Thoracic aorta (tissue), 2 donors: ENCODE results near the gene C11orf68. TPM values are rescaled to one million over a fixed set of nuclear protein-coding genes. Genes with fewer than 3 reads are reported as not detected.
"Not testable (repeated sequence)": the region's sequence is repeated elsewhere in the genome, so short reads cannot be mapped to it uniquely, and the experiment has no call there.

Experiments used
- ATAC-seq: fragments of 150-250 bp; one replicate; pipeline ENCODE4 v1.8.0; 2017; ENCODE audit warnings: low read depth; ENCODE audit not compliant: insufficient number of reproducible peaks, low FRiP score
- DNase-seq: peaks from one replicate; pipeline ENCODE4 v3.0.0-alpha.2; 2020; ENCODE audit warnings: low spot score
- H3K27ac ChIP-seq, 2 donors: fragments of 200-600 bp; sonication (generic); 1 replicate in 1 of 2; 2 replicates in 1 of 2; pipeline ENCODE4 v1.5.1; 2016; ENCODE audit warnings: mild to moderate bottlenecking in 2 of 2, moderate library complexity in 2 of 2
- H3K27me3 ChIP-seq: fragments of 200-600 bp; sonication (generic); replicated peaks from 2 replicates; pipeline ENCODE4 v1.6.0; 2016; ENCODE audit warnings: mild to moderate bottlenecking; ENCODE audit not compliant: insufficient read depth
- H3K36me3 ChIP-seq: fragments of 200-600 bp; sonication (generic); one replicate; pipeline ENCODE4 v1.5.1; 2016
- H3K4me1 ChIP-seq, 2 donors: fragments of 200-600 bp; sonication (generic); 1 replicate in 1 of 2; 2 replicates in 1 of 2; pipeline versions ENCODE4 v1.5.1 to v1.6.0; 2016; ENCODE audit warnings: low read depth in 2 of 2, mild to moderate bottlenecking in 1 of 2; ENCODE audit not compliant: control insufficient read depth in 1 of 2
- H3K4me3 ChIP-seq: fragments of 200-600 bp; sonication (generic); 2 replicates; pipeline ENCODE4 v1.5.1; 2016; ENCODE audit warnings: mild to moderate bottlenecking
- H3K9me3 ChIP-seq: fragments of 200-600 bp; sonication (generic); 2 replicates; pipeline ENCODE4 v1.5.1; 2016
- CTCF ChIP-seq: fragments of 200-600 bp; sonication (generic); IDR thresholded peaks from one replicate; pipeline ENCODE4 v1.5.1; 2019; ENCODE audit warnings: antibody characterized with exemption
- total RNA-seq, 2 donors: library from RNA; depleted of rRNA; stranded (reverse); fragments of >200 nt; gene quantifications; one replicate each; pipeline versions ENCODE4 v1.1.0 to v1.2.3, GENCODE V29; 2016

The C11orf68 gene
- total RNA-seq, 2 donors from 2014 or later = 16.3 to 27.9 TPM

GRCh38 chr11:65954771-65955170, 35.9 kb upstream of the C11orf68 start:
- DNase-seq = no peak
- H3K4me1 ChIP-seq = no peaks in the 10 kb centered on the region
- no peak overlapping the region for H3K4me3 ChIP-seq
- no peak for TF ChIP-seq CTCF
- H3K36me3 ChIP-seq = no peaks in the 10 kb centered on the region
- H3K27me3 ChIP-seq = no peaks in the 10 kb centered on the region
- no peak for ATAC-seq
- no peaks in the 10 kb centered on the region for H3K9me3 ChIP-seq
- H3K27ac ChIP-seq = no peak overlapping the region

GRCh38 chr11:65953471-65953870, 34.6 kb upstream of the C11orf68 start:
- Histone ChIP-seq H3K9me3 (no peaks in the 10 kb centered on the region), H3K27ac (no peak overlapping the region), H3K4me3 (no peak overlapping the region), H3K4me1 (no peaks in the 10 kb centered on the region), H3K36me3 (no peaks in the 10 kb centered on the region), H3K27me3 (no peaks in the 10 kb centered on the region)
- ATAC-seq (no peak), DNase-seq (no peak)
- TF ChIP-seq CTCF = no peak

GRCh38 chr11:65952052-65952521, 33.2 kb upstream of the C11orf68 start:
- Histone ChIP-seq H3K4me1 (no peaks in the 10 kb centered on the region), H3K27ac (no peak overlapping the region), H3K27me3 (no peaks in the 10 kb centered on the region), H3K9me3 (no peaks in the 10 kb centered on the region), H3K4me3 (no peak overlapping the region), H3K36me3 (no peaks in the 10 kb centered on the region)
- no peak for TF ChIP-seq CTCF
- ATAC-seq = no peak
- no peak for DNase-seq

GRCh38 chr11:65951641-65952040, 32.8 kb upstream of the C11orf68 start:
- not testable (repeated sequence) for DNase-seq, H3K27me3 ChIP-seq, ATAC-seq, H3K27ac ChIP-seq, H3K4me1 ChIP-seq, H3K36me3 ChIP-seq, H3K9me3 ChIP-seq, H3K4me3 ChIP-seq

- DNase-seq, H3K9me3 ChIP-seq, ATAC-seq, H3K4me1 ChIP-seq, H3K27me3 ChIP-seq, H3K27ac ChIP-seq, H3K4me3 ChIP-seq, H3K36me3 ChIP-seq: not testable (repeated sequence)
Measured at GRCh38 chr11:65950711-65951110, 31.8 kb upstream of the C11orf68 start.

GRCh38 chr11:65947603-65948125, 28.8 kb upstream of the C11orf68 start:
- Histone ChIP-seq H3K27me3 (no peaks in the 10 kb centered on the region), H3K4me1 (no peaks in the 10 kb centered on the region), H3K4me3 (no peak overlapping the region), H3K27ac (no peak overlapping the region), H3K9me3 (no peaks in the 10 kb centered on the region), H3K36me3 (no peaks in the 10 kb centered on the region)
- DNase-seq (no peak), ATAC-seq (no peak)
- TF ChIP-seq CTCF = no peak
